HG02943 (cell line): ENCODE data around the gene ZRSR2.
A peak's percentile ranks its signal among the peaks of the same experiment; 100 is the strongest.
"Not testable (repeated sequence)": the region's sequence is repeated elsewhere in the genome, so short reads cannot be mapped to it uniquely, and the experiment has no call there.

Experiments
- ATAC-seq: cut with Tn5 transposase; IDR thresholded peaks from one replicate; pipeline ENCODE4 v1.9.1; 2021; ENCODE audit warnings: mild to moderate bottlenecking, low read depth, moderate library complexity; ENCODE audit not compliant: unreplicated experiment

Gene ZRSR2

GRCh38 chrX:15789979-15790768 is at the start of gene ZRSR2:
TSS of gene ZRSR2 (plus strand) at chrX:15790484. CDS start at chrX:15790496, 12 bp downstream.
- peak; percentile 93 for ATAC-seq

- no peak for ATAC-seq
Measured at GRCh38 chrX:15744181-15744867, 46.0 kb upstream of the ZRSR2 start.

- no peak for ATAC-seq
Measured at GRCh38 chrX:15745179-15745578, 45.1 kb upstream of the ZRSR2 start.

DNA sequence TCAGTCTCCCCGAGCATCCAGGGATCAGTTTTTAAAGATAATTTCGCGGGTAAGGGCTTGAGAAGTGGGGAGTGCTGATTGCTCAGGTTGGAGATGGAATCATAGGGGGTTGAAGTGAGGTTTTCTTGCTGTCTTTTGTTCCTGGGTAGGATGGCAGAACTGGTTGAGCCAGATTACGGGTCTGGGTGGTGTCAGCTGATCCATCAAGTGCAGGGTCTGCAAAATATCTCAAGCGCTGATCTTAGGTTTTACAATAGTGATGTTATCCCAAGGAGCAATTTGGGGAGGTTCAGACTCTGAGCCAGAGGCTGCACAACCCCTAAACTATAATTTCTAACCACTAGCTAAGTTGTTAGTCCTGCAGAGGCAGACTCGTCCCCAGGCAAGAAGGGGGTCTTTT is 43.6 kb upstream of the ZRSR2 start:
- not testable (repeated sequence) for ATAC-seq

GRCh38 chrX:15747626-15748173 is 42.6 kb upstream of the ZRSR2 start:
- no peak for ATAC-seq

DNA sequence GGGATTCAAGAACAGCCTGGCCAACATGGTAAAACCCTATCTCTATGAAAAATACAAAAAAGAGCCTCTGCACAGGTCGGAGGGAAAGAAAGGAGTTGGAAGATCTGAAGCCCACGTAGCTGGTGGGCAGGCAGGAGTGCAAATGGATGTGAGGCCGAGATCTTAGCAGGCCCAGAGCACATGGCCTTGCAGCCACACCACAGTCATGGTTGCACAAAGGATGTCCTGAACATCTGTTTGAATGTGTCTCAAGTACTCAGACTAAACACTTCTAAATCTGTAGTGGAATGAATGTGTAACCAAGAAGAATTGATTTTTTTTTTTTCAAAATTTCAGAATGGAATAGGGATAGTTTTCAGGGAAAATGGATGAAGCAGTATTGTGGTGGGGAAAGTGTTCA is 41.4 kb upstream of the ZRSR2 start:
- ATAC-seq: no peak

GRCh38 chrX:15749642-15750610 is 40.4 kb upstream of the ZRSR2 start:
- ATAC-seq: no peak

DNA sequence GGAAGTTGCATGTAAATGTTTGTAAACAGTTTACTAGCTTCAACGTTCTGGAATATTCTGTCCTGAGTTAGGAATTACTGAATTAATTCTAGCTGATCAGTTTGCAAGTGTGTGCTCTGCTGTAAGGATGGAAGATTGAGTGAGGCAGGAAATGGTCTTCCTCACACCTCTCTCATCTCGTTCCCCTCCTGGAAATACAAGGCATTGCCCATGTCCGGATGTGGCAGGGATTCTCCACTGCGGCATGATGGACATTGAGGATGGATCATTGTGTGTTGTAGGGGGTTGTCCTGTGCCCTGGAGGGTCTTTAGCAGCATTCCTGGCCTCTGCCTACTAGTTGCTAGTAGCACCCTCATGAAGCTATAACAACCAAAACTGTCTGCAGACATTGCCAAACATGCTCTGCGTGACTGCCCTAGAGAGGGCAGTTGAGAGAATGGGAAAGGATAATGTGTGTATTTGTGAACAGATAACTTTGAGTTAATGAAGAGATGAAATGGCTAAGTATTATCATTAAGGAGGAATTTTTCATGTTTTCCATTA is 39.6 kb upstream of the ZRSR2 start:
- ATAC-seq: no peak

DNA sequence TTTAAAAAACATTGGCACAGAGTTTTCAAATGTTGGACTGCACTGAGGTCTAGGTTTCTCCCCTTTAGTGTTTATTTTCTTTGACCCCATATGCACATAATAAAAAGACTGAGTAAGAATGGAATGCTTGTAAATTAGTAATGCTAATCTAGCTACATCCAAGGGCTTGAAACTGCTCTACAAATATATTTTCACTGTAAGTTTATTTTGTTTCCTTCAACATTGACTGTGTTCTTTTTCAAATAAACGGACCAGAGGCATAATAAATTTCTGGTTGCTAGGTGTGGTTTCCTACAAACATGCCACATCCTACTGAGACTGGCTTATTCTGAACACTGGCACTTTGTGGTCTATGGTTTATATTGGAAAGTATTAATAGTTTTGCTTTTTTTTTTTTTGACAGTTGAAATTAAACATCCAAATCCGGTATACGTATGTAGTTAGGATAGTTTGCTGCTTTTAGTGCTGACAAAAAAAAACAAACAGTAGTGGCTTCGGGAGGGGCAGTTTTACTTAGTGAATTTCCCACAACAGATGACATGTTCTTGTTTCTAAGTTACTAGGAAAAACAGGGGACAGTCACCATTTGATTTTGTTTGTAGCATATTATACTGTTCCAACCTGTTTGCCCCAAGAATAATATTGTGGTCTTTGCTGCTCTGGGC is 39.0 kb upstream of the ZRSR2 start:
- no peak for ATAC-seq

- ATAC-seq: no peak
Measured at GRCh38 chrX:15755091-15755490, 35.2 kb upstream of the ZRSR2 start.

GRCh38 chrX:15758140-15758539 is 32.1 kb upstream of the ZRSR2 start:
- no peak for ATAC-seq

- ATAC-seq: not testable (repeated sequence)
Measured at GRCh38 chrX:15759886-15760285, 30.4 kb upstream of the ZRSR2 start.

DNA sequence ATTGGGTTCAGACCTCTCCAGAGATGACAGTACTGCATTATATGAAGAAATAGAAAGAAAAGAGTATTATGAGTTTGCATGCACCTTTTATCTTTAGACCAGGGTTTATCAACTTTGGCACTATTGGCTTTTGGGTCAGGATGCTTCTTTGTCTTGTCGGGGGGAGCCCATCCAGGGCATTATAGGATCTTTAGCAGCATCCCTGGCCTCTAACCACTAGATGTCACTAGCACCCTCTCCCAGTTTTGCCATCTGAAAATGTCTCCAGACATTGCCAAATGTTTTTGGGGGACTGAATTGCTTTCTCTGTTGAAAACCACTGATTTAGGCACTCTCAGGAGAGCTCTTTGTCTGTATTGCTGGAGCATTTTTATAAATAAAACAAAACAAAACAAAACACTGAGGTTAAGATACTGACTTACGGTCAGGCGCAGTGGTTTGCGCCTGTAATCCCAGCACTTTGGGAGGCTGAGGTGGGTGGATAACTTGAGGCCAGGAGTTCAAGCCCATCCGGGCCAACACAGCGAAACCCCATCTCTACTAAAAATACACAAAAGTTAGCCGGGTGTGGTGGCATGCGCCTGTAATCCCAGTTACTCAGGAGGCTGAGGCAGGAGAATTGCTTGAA is 28.6 kb upstream of the ZRSR2 start:
- no peak for ATAC-seq

DNA sequence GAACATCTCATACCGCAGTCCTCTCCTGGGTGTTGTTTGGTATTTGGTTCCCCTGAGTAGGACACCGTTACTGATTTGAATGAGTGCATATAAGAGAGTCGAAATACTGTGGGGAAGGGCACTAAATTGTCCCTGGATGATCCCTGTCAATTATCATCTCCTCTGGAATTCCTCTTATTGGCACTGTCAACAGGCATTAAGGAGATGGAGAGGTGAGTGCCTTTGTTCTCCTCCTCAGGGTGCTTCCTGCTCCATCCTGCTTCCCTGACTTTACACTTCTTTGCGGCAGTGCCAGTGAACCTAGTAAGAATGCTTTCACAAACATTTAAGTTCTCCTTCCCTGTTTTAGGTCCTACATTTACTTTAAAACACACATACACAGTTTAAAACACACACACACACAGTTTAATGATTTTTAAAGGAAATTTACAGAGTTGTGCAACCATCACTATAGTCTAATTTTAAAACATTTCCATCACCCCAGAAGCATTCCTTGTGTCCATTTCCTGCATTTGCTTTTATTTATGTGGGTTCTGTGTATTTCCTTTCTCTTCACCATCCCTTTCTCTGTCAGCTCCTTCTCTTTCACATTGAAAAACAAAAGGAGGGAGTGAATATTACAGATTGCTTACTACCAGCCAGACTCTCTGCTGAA is 20.9 kb upstream of the ZRSR2 start:
- ATAC-seq: no peak

DNA sequence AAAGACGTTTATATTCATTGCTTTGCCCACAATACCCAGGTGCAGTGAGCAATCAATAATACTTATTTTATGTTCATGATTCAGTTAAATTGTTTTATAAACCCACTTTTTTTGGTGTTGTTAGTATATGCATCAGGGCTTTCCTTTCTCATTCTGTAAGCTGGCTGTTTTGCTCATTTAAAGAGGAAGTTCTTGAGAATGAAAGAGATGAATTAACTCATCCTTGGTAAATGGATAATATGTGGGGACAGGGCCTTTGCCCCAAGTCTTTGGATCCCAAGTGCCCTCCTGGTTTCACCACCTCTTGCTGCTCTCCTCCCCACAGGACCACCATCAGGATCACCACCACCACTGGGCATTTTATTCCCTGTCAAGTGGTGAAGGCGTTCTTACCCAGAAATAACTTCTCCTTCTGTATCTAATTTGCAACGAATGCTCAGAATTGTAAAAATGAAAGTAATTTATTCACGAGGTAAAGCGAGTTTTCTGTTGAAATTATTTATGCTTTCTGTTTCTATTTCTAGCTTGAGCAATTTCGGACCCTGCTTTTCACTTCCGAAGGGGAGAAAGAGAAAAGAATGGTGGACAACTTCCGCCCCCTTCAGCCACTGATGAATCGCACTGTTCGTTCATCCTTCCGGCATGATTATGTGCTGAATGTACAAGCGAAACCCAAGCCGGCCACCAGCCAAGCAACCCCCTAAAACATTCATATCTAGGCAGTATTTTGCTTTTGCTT is 8.2 kb upstream of the ZRSR2 start:
- ATAC-seq: peak; percentile 93

DNA sequence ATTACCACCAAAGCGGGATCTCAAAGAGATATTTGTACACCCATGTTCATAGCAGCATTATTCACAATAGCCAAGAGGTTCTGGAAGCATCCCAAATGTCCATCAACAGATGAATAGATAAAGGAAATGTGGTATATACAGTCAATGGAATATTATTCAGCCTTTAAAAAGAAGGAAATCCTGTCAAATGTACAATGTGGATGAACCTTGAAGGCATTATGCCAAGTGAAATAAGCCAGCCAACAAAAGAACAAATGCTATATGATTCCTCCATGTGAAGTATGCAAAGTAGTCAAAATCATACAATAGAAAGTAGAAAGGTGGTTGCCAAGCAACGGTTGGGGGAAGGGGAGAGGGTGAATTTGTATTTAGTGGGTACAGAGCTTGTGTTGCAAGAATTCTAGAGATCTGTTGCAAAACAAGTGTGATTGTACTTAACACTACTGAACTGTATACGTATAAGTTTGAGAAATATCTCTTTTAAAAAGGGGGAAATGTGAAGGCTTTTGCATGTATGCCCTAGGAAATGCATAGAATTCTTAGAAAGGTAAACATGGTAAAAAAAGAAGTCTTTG is 5.0 kb upstream of the ZRSR2 start:
- no peak for ATAC-seq

GRCh38 chrX:15786915-15787314 is 3.4 kb upstream of the ZRSR2 start:
- ATAC-seq: no peak
